Measurements from ENCODE around the gene RHOBTB1.

Gene RHOBTB1

GRCh38 chr10:60920479-60920878 lies 23.5 kb downstream of the RHOBTB1 start:
- no peak overlapping the region for H3K27ac ChIP-seq
- no peak for TF ChIP-seq CTCF (conservative IDR thresholded peaks at IDR 0.05)
- TF ChIP-seq ZFX (IDR thresholded peaks at IDR 0.05), result no peak

DNA sequence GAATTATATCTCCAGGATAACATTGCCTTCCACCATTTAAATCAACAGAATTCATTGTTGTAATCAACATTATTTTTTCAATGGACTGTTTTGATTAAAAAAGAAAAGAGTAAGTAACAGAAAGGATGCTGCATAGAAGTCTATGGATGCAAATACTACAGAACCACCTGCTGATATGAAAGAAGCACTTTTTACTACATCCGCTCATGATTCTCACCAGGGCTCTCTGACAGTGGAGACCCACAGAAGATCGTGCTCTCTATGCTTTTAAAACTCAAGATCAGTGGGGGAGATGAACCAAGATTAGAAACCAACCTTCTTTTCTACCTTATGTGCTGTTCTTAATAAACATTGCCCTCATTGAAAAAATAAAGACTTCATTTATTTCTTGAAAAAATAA lies 24.4 kb downstream of the RHOBTB1 start:
- TF ChIP-seq ZFX (IDR thresholded peaks at IDR 0.05) (no peak), CTCF (conservative IDR thresholded peaks at IDR 0.05) (no peak)
- H3K27ac ChIP-seq, result no peak overlapping the region

- TF ChIP-seq CTCF (conservative IDR thresholded peaks at IDR 0.05) (no peak), ZFX (IDR thresholded peaks at IDR 0.05) (no peak)
- no peak overlapping the region for H3K27ac ChIP-seq
Measured at GRCh38 chr10:60917331-60918280, 26.4 kb downstream of the RHOBTB1 start.

DNA sequence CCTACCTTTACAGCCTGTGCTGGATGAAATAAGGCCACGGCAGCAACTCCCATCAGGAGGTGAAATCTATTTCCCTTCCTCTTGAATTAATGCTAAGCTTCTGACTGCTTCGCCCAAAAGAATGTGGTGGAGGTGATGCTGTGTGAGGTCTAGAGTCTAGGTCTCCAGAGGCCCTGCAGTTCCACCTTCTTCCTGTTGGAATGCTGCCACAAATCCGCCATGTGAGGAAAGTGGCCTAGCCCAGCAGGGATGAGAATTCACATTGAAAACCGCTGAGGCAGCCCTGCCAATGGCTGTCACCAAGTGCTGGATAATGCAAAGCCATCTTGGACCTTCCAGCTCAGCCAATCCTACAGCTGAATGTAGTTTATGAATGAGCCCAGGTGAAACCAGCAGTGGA lies 28.0 kb downstream of the RHOBTB1 start:
- no peak overlapping the region for H3K27ac ChIP-seq
- TF ChIP-seq ZFX (IDR thresholded peaks at IDR 0.05) (no peak), CTCF (conservative IDR thresholded peaks at IDR 0.05) (no peak; the same call in 1 of the 2 replicates)

DNA sequence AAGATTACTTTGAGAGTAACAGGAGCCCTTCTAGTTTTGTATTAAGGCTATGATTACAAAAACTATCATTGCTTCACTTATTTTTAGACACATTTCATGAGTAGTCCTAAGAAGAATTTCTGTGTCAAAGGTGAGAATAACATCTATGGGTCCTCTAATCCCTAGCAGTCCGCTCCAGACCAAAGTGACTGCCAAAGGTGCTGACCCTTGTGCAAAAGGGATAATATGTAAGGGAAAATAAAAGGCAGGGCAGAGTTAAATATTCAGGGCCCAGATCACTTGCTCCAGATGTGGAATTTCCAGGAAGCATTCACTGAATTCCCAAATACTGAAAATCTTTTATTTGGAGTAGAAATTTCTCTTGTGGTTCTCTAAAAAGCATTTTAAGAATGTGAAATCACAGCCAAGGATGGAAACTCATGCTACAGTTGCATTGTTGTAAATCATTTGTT lies 29.3 kb downstream of the RHOBTB1 start:
- TF ChIP-seq ZFX (IDR thresholded peaks at IDR 0.05) (no peak), CTCF (conservative IDR thresholded peaks at IDR 0.05) (no peak)
- H3K27ac ChIP-seq, result no peak overlapping the region

DNA sequence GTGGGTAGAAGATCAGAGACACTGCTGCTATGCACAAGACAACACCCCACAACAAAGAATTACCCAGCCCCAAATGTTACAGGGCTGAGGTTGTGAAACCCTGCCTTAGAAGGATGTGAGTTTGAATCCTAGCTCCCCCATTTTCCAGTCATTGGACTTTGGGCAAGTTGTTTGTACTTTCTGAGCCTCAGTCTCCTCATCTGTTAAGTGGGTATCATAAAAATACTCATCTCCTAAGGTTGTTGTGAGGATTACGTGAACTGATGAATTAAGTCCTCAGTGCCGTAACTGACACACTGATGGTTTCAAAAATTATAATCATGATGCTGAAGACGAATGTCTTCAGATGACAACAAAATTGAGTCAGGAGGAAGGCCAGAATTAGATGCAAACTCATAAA lies 30.3 kb downstream of the RHOBTB1 start:
- H3K27ac ChIP-seq, result no peak overlapping the region
- TF ChIP-seq CTCF (conservative IDR thresholded peaks at IDR 0.05), result no peak
- TF ChIP-seq ZFX (IDR thresholded peaks at IDR 0.05), result no peak

DNA sequence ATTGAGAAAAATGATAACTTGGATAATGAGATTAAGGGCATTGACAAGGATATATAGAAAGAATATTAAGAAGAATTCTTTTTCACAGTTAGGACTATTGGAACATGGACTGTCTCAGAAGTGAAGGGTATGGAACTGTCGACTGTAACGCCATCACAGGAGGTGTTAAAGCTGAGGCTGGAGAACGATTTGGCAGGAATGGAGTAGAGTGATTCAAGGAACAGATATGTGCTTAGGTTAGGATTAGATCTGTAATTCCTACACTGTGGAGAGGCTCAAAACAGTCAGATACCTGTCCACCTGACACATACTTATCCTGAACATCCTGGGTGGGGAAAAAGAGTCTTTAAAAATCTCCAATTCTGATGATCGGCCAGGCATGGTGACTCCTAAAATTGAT lies 30.9 kb downstream of the RHOBTB1 start:
- TF ChIP-seq ZFX (IDR thresholded peaks at IDR 0.05) (no peak), CTCF (conservative IDR thresholded peaks at IDR 0.05) (no peak)
- H3K27ac ChIP-seq, result no peak overlapping the region
